Measurements from ENCODE around the gene PBX3. TPM values are rescaled to one million over a fixed set of nuclear protein-coding genes. Genes with fewer than 3 reads are reported as not detected.

The PBX3 gene
- total and polyA plus RNA-seq, 2 donors (not counting 1 experiment from before 2014, with no cell fraction given), result 15.5 to 39.0 TPM

DNA sequence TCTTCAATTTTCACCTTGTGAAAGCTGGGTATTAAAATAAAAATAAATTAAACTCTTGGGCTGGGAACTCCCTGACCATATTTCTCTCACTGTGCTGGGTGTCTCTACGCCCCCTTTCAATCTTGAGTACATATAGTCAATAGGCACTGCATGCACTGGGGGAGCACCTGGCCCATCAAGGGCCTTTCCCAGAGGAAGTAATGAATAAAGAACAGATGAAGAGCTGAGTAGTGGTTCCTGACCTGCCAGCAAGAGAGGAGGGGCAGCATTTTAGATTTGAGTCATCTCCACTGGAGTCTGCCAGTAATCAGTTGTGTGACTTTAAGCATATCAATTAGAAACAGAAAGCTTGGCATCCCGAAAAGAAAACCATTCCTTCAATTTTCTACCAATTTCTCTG lies 46.4 kb upstream of the PBX3 start:
- POLR2A ChIA-PET, result no interaction called here
- CTCF ChIA-PET, result interaction anchor here (0.6 to 1.1 kb wide), 2 partner anchors 44 to 142 kb away, joined by 3 to 4 read pairs; no protein-coding TSS in a partner anchor
- no peaks in the 10 kb centered on the region for H3K27me3 ChIP-seq (replicated peaks in 1 of 4; ENCODE audit: control extremely low read depth in 1 of 4, control insufficient read depth in 3 of 4, insufficient read depth in 4 of 4, low read length in 3 of 4)
- no peaks in the 10 kb centered on the region for H3K9me3 Mint-ChIP-seq (ENCODE audit: insufficient read depth)
- H3K9ac ChIP-seq (ENCODE audit: low read length), result no peak overlapping the region
- H3K4me1 ChIP-seq (ENCODE audit: control insufficient read depth in 2 of 2, insufficient read depth in 2 of 2, low read length in 2 of 2), result peaks cover 25 to 28% of the 10 kb centered on the region in 2 donors
- H2AFZ ChIP-seq (ENCODE audit: insufficient read depth, low read depth, low read length, poor library complexity, severe bottlenecking), result no peak overlapping the region
- H3K27ac ChIP-seq (ENCODE audit: low read length in 2 of 2), result peak overlapping the region in 1 of 2 donors; percentile 35
- DNase-seq (peak; percentile 59), ATAC-seq (ENCODE audit: low read depth) (peak; percentile 82)
- H3K9me3 ChIP-seq (ENCODE audit: control extremely low read depth in 1 of 3, control insufficient read depth in 2 of 3, insufficient read depth in 1 of 3, low read length in 2 of 3), result no peaks in the 10 kb centered on the region
- H4K20me1 ChIP-seq (ENCODE audit: control insufficient read depth, insufficient read depth, low read length, poor library complexity, severe bottlenecking), result peaks cover 23% of the 10 kb centered on the region
- peak overlapping the region; percentile 39 for H3K4me2 ChIP-seq (replicated peaks; ENCODE audit: low read depth, low read length, poor library complexity, severe bottlenecking)
- H3K79me2 ChIP-seq (ENCODE audit: control insufficient read depth, insufficient read depth, low read length), result peaks cover 91% of the 10 kb centered on the region
- H3K4me3 ChIP-seq (ENCODE audit: control extremely low read depth in 1 of 5, extremely low read depth in 1 of 5, insufficient read depth in 1 of 5, low read depth in 2 of 5, low read length in 4 of 5), result no peak overlapping the region
- no peaks in the 10 kb centered on the region for H3K27me3 Mint-ChIP-seq
- no peak overlapping the region for H3K27ac Mint-ChIP-seq
- WGBS (ENCODE audit: insufficient coverage), result no CpG with 5 or more reads among the region's 2 CpGs
- TF ChIP-seq EZH2 (IDR thresholded peaks at IDR 0.05; ENCODE audit: borderline replicate concordance, insufficient read depth, low read depth, low read length, poor library complexity, severe bottlenecking), result no peak
- TF ChIP-seq, protein P1, sequence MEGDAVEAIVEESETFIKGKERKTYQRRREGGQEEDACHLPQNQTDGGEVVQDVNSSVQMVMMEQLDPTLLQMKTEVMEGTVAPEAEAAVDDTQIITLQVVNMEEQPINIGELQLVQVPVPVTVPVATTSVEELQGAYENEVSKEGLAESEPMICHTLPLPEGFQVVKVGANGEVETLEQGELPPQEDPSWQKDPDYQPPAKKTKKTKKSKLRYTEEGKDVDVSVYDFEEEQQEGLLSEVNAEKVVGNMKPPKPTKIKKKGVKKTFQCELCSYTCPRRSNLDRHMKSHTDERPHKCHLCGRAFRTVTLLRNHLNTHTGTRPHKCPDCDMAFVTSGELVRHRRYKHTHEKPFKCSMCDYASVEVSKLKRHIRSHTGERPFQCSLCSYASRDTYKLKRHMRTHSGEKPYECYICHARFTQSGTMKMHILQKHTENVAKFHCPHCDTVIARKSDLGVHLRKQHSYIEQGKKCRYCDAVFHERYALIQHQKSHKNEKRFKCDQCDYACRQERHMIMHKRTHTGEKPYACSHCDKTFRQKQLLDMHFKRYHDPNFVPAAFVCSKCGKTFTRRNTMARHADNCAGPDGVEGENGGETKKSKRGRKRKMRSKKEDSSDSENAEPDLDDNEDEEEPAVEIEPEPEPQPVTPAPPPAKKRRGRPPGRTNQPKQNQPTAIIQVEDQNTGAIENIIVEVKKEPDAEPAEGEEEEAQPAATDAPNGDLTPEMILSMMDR (IDR thresholded peaks at IDR 0.05), result no peak
- peaks cover 0 to 2% of the 10 kb centered on the region in 2 experiments for H3K36me3 ChIP-seq (replicated peaks in 1 of 2; ENCODE audit: control extremely low read depth in 1 of 2, control insufficient read depth in 1 of 2, extremely low read depth in 1 of 2, insufficient read depth in 2 of 2, low read length in 1 of 2)
- peak overlapping the region; percentile 20 for H3K4me3 Mint-ChIP-seq
- intact Hi-C loops (cut with micrococcal nuclease), result no loop called here
- H3K4me1 Mint-ChIP-seq, result peaks cover 59% of the 10 kb centered on the region

DNA sequence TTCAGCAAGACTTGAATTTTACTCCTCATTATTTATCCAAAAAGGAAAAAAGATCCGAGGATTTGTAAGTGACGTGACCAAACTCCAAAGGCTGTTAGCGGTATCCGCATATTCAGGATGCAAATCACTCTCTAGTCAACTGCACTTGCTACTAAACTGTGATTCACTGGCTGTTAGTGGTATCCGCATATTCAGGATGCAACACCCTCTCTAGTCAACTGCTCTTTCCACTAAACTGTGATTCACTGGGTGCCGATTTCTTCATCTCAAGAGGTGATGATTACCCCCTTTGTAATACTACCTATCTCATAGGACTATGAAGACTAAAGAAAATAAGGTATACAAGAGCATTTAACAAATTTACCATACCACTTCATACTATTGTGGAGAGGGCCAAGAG lies 45.8 kb upstream of the PBX3 start:
- DNase-seq (no peak), ATAC-seq (ENCODE audit: low read depth) (no peak)
- H3K9me3 Mint-ChIP-seq (ENCODE audit: insufficient read depth), result no peaks in the 10 kb centered on the region
- H3K36me3 ChIP-seq (replicated peaks in 1 of 2; ENCODE audit: control extremely low read depth in 1 of 2, control insufficient read depth in 1 of 2, extremely low read depth in 1 of 2, insufficient read depth in 2 of 2, low read length in 1 of 2), result peaks cover 0 to 2% of the 10 kb centered on the region in 2 experiments
- H3K79me2 ChIP-seq (ENCODE audit: control insufficient read depth, insufficient read depth, low read length), result peaks cover 92% of the 10 kb centered on the region
- ChIA-PET CTCF (interaction anchor here (0.6 to 1.1 kb wide), 2 partner anchors 45 to 143 kb away, joined by 3 to 4 read pairs; no protein-coding TSS in a partner anchor), POLR2A (no interaction called here)
- no peak for TF ChIP-seq EZH2 (IDR thresholded peaks at IDR 0.05; ENCODE audit: borderline replicate concordance, insufficient read depth, low read depth, low read length, poor library complexity, severe bottlenecking)
- TF ChIP-seq, protein P1 (IDR thresholded peaks at IDR 0.05), result no peak
- H3K4me1 ChIP-seq (ENCODE audit: control insufficient read depth in 2 of 2, insufficient read depth in 2 of 2, low read length in 2 of 2), result peaks cover 27 to 30% of the 10 kb centered on the region in 2 donors
- no peak overlapping the region for H3K4me3 ChIP-seq (ENCODE audit: control extremely low read depth in 1 of 5, extremely low read depth in 1 of 5, insufficient read depth in 1 of 5, low read depth in 2 of 5, low read length in 4 of 5)
- no peaks in the 10 kb centered on the region for H3K9me3 ChIP-seq (ENCODE audit: control extremely low read depth in 1 of 3, control insufficient read depth in 2 of 3, insufficient read depth in 1 of 3, low read length in 2 of 3)
- peaks cover 23% of the 10 kb centered on the region for H4K20me1 ChIP-seq (ENCODE audit: control insufficient read depth, insufficient read depth, low read length, poor library complexity, severe bottlenecking)
- H2AFZ ChIP-seq (ENCODE audit: insufficient read depth, low read depth, low read length, poor library complexity, severe bottlenecking), result no peak overlapping the region
- H3K4me3 Mint-ChIP-seq, result no peak overlapping the region
- H3K9ac ChIP-seq (ENCODE audit: low read length), result no peak overlapping the region
- no peaks in the 10 kb centered on the region for H3K27me3 ChIP-seq (replicated peaks in 1 of 4; ENCODE audit: control extremely low read depth in 1 of 4, control insufficient read depth in 3 of 4, insufficient read depth in 4 of 4, low read length in 3 of 4)
- WGBS (ENCODE audit: insufficient coverage), result 64% methylated on average over 4 of the region's 6 CpGs
- H3K27ac ChIP-seq (ENCODE audit: low read length in 2 of 2), result no peak overlapping the region
- H3K4me1 Mint-ChIP-seq, result peaks cover 62% of the 10 kb centered on the region
- intact Hi-C loops (cut with micrococcal nuclease), result no loop called here
- no peak overlapping the region for H3K27ac Mint-ChIP-seq
- no peaks in the 10 kb centered on the region for H3K27me3 Mint-ChIP-seq
- peak overlapping the region; percentile 39 for H3K4me2 ChIP-seq (replicated peaks; ENCODE audit: low read depth, low read length, poor library complexity, severe bottlenecking)

Data from B cell (primary cell).